GM18951 (cell line): Measurements from ENCODE around the gene DDX28.
"Not testable (repeated sequence)": the region's sequence is repeated elsewhere in the genome, so short reads cannot be mapped to it uniquely, and the experiment has no call there.

Source experiments
- POLR2A ChIP-seq: IDR thresholded peaks from 4 replicates; pipeline ENCODE4 v1.6.1; 2011; ENCODE audit warnings: mild to moderate bottlenecking; ENCODE audit not compliant: insufficient read length, insufficient read depth; ENCODE audit errors: extremely low read depth
- in situ Hi-C: fragments of 300-500 bp; cut with MboI; formaldehyde crosslinking; loops from one replicate; pipeline ENCODE4 v1.12.0; 2022; ENCODE audit warnings: low sequenced_read_pairs, mixed read lengths, inconsistent platforms; ENCODE audit not compliant: unreplicated experiment

The DDX28 gene

DNA sequence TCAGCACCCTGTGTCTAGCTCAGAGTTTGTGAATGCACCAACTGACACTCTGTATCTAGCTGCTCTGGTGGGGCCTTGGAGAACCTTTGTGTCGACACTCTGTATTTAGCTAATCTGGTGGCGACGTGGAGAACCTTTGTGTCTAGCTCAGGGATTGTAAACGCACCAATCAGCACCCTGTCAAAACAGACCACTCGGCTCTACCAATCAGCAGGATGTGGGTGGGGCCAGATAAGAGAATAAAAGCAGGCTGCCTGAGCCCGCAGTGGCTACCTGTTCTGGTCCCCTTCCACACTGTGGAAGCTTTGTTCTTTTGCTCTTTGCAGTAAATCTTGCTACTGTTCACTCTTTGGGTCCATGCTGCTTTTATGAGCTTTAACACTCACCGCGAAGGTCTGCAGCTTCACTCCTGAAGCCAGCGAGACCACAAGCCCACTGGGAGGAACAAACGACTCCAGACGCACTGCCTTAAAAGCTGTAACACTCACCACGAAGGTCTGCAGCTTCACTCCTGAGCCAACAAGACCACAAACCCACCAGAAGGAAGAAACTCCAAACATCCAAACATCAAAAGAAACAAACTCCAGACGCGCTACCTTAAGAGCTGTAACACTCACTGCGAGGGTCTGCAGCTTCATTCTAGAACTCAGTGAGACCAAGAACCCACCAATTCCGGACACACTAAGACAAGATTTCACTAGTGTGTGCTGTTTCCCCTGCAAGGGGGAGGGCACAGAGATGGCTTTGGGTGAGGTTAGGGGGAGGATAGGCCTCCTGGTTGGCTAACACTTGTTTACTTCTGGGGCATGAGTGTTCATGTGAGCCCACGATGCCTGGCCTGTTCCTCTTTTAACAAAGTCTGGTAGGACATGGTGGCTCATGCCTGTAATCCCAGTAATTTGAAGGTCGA, 24.0 kb downstream of the DDX28 start, which contains the start of gene DPEP2:
Gene DPEP2 (minus strand): TSS at position 706 of the 910 bp plus-strand sequence. CDS start 6,272 bp downstream, outside the sequence.
- in situ Hi-C loops = not testable (repeated sequence)
- TF ChIP-seq POLR2A = peak; percentile 23

- in situ Hi-C loops = not testable (repeated sequence)
Observed at GRCh38 chr16:67998231-67998778, 24.7 kb downstream of the DDX28 start.

DNA sequence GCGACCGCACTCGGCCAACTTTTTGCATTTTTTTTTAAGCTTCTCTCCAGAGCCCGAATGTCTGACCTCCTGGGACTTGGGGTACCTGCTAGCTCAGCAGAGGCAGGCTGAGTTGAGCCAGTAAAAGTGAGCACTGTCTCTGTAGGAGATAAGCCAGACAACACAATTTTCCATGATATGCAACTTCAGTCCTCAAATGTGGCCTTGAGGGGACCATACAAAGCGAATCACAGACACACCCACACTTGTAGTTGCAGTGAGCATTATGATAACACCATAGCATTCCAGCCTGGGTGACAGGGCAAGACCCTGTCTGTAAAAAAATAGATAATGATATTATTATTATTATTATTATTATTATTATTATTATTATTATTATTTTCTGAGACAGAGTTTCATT, 26.4 kb downstream of the DDX28 start:
- no peak for TF ChIP-seq POLR2A
- in situ Hi-C loops = no loop called here

DNA sequence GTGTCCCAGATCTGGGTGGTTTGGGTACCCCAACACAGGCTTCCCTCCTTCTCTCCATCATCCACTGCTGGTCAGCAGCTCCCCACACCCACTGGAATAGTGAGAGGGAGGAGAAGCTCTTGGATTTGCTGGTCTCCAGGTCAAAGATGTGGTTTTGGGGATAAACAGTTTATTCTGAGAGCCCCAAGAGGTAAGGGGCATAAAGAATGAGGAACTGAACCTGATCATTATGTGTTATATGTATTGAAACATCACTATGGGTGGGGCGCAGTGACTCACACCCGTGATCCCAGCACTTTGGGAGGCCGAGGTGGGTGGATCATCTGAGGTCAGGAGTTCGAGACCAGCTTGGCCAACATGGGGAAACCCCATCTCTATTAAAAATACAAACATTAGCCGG, 27.6 kb downstream of the DDX28 start:
- no peak for TF ChIP-seq POLR2A
- in situ Hi-C loops = no loop called here

DNA sequence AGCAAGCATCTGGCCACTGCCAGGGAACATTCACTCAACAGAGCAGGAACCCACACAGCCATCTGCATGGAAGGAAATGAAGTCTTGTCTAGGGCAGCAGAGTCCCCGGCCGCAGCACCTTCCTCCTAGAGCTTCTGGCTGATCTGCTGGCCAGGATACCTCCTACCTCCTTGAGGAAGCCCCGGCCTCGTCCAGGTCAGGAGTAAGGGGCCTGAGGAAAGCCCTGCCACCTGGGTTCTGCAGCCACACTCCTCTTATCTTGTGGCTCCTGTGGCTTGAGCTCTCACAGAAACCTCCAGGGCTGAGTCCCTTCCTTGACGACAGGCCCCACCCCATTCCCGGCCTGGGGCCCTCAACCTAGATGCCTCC, 29.0 kb downstream of the DDX28 start:
- in situ Hi-C loops = not testable (repeated sequence)

GRCh38 chr16:67993207-67994039, 29.6 kb downstream of the DDX28 start:
- no peak for TF ChIP-seq POLR2A
- in situ Hi-C loops = no loop called here

DNA sequence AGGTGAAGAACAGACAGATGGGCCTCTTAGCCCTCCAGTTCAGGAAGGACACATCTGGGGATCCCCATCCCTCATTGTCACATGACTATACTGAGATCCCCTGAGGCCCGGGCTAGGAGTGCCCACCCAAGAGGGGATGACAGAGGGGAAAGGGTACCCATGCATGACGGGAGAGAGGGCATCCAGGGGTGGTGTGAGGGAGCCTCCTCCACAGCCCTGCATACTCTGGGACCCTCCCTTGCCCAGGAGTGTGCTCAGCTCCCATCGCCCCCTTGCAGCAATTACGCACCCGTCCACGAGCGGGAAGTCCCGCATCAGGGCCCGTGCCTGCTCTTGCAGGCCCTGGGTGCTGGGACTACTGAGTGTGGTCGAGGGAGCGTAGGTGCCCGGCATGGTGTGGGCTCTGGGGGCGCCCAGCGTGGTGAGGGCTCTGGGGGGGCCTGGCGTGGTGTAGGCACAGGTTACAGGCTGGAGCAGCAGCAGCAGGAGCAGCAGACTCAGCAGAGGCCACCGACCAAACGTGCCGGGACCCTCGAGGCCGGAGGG, 30.3 kb downstream of the DDX28 start:
- TF ChIP-seq POLR2A = no peak
- in situ Hi-C loops = no loop called here

GRCh38 chr16:67990018-67990386, 33.0 kb downstream of the DDX28 start:
- in situ Hi-C loops = no loop called here
- TF ChIP-seq POLR2A = no peak

GRCh38 chr16:67989322-67990017, 33.6 kb downstream of the DDX28 start:
- no peak for TF ChIP-seq POLR2A
- in situ Hi-C loops = no loop called here

- TF ChIP-seq POLR2A = no peak
- in situ Hi-C loops = no loop called here
Observed at GRCh38 chr16:67988675-67989074, 34.4 kb downstream of the DDX28 start.

GRCh38 chr16:67987460-67988160, 35.4 kb downstream of the DDX28 start:
- no peak for TF ChIP-seq POLR2A

GRCh38 chr16:67986949-67987348, 36.1 kb downstream of the DDX28 start:
- TF ChIP-seq POLR2A = no peak
- in situ Hi-C loops = no loop called here

More at GRCh38 chr16:67987460-67988160, 35.4 kb downstream of the DDX28 start:
- in situ Hi-C loops = no loop called here
